Panc1 (cell line): ENCODE measurements around the gene PLXND1. TPM values are rescaled to one million over a fixed set of nuclear protein-coding genes. Genes with fewer than 3 reads are reported as not detected.

Experiments used
- ATAC-seq: fragments of 200-7000 bp; cut with Tn5 transposase; 2 replicates; pipeline ENCODE4 v1.9.1; 2020; ENCODE audit warnings: mild to moderate bottlenecking, moderate library complexity
- BruUV-seq: library from RNA; stranded (reverse); fragments of 400-500 nt; replicated peaks from 2 replicates; lab custom pipeline; 2021; lab: Mats Ljungman, UMichigan
- CTCF ChIA-PET: fragments of 300-600 bp; sonication (Branson Sonifier 250); formaldehyde crosslinking; loops from one replicate; lab custom pipeline; 2022; ENCODE audit warnings: antibody characterized with exemption; lab: Charles Lee
- POLR2A ChIA-PET: fragments of 300-600 bp; sonication (Branson Sonifier 250); formaldehyde crosslinking; loops from one replicate; lab custom pipeline; 2022; ENCODE audit warnings: antibody characterized with exemption; lab: Charles Lee
- DNase-seq: peaks from one replicate; pipeline ENCODE4 v3.0.0-alpha.2; 2010; ENCODE audit warnings: low read depth, low spot score
- H3K27ac ChIP-seq: 2 replicates; pipeline ENCODE4 v1.5.1; 2011; ENCODE audit warnings: mild to moderate bottlenecking, low read length, inconsistent platforms
- H3K27me3 ChIP-seq: fragments of 200-500 bp; sonication (Bioruptor generic); 2 replicates; pipeline ENCODE4 v1.6.0; 2014; ENCODE audit warnings: low read length, inconsistent platforms; ENCODE audit not compliant: control insufficient read depth, insufficient read depth
- H3K36me3 ChIP-seq: fragments of 200-500 bp; sonication (Bioruptor generic); 2 replicates; pipeline ENCODE4 v1.5.1; 2014; ENCODE audit warnings: inconsistent platforms, mild to moderate bottlenecking, low read length, moderate library complexity; ENCODE audit not compliant: control insufficient read depth, insufficient read depth
- H3K4me1 ChIP-seq: 2 replicates; pipeline ENCODE4 v1.5.1; 2011; ENCODE audit warnings: inconsistent platforms, mild to moderate bottlenecking, low read length, moderate library complexity; ENCODE audit not compliant: control insufficient read depth, insufficient read depth
- H3K4me3 ChIP-seq, 2 experiments: 2 replicates each; pipeline ENCODE4 v1.5.1; 2011 to 2012; ENCODE audit warnings: low read depth in 2 of 2, low read length in 2 of 2, mild to moderate bottlenecking in 2 of 2, inconsistent platforms in 1 of 2, moderate library complexity in 1 of 2
- H3K9me3 ChIP-seq: fragments of 200-500 bp; sonication (Bioruptor generic); 2 replicates; pipeline ENCODE4 v1.5.1; 2014; ENCODE audit warnings: low read depth, mild to moderate bottlenecking, inconsistent platforms, low read length, moderate library complexity; ENCODE audit not compliant: control insufficient read depth, insufficient read depth
- POLR2AphosphoS5 ChIP-seq: IDR thresholded peaks from 2 replicates; pipeline ENCODE4 v1.6.1; 2012; ENCODE audit warnings: mild to moderate bottlenecking, low read depth, low read length, moderate library complexity
- REST ChIP-seq, 2 experiments: IDR thresholded peaks; 2 replicates each; pipeline ENCODE4 v1.6.1; 2011 to 2012; ENCODE audit warnings: low read depth in 2 of 2, control low read depth in 1 of 2, low read length in 1 of 2, mild to moderate bottlenecking in 1 of 2, moderate library complexity in 1 of 2; ENCODE audit not compliant: insufficient read depth in 1 of 2
- SIN3A ChIP-seq: IDR thresholded peaks from 2 replicates; pipeline ENCODE4 v1.6.1; 2012; ENCODE audit warnings: low read depth, mild to moderate bottlenecking, low read length, moderate library complexity, borderline replicate concordance; ENCODE audit not compliant: insufficient read depth
- TCF7L2 ChIP-seq: IDR thresholded peaks from 2 replicates; pipeline ENCODE4 v1.6.1; 2011; ENCODE audit warnings: mild to moderate bottlenecking, low read depth, low read length, inconsistent platforms
- in situ Hi-C: cut with HindIII; loops from 2 replicates; pipeline ENCODE4 v1.10.0; 2016; ENCODE audit warnings: low sequenced_read_pairs, low pct_unique_long_range_greater_than_20kb
- intact Hi-C: fragments of 100-400 bp; cut with micrococcal nuclease; formaldehyde crosslinking; loops from one replicate; pipeline ENCODE4 v1.10.0; 2022; ENCODE audit not compliant: unreplicated experiment
- total RNA-seq: library from RNA; stranded (reverse); gene quantifications from one replicate; pipeline ENCODE4 v1.2.1, GENCODE V29; 2021; ENCODE audit not compliant: unreplicated experiment
- TF ChIP-seq, protein P1 (sequence below): fragments of 450-650 bp; IDR thresholded peaks from 2 replicates; pipeline ENCODE4 v1.5.1; 2017; ENCODE audit warnings: mild to moderate bottlenecking

The PLXND1 gene
- total RNA-seq, 1 experiment from 2014 or later: 248 TPM

- intact Hi-C loops (no loop called here), in situ Hi-C loops (no loop called here)
- H3K4me1 ChIP-seq: no peaks in the 10 kb centered on the region
- H3K4me3 ChIP-seq: no peak overlapping the region
- no peak for DNase-seq
- H3K36me3 ChIP-seq: no peaks in the 10 kb centered on the region
- ATAC-seq: no peak
- POLR2A ChIA-PET: interaction anchor here (0.6 kb wide), 1 partner anchor 98 kb away, joined by 3 read pairs; the partner anchor contains the start of gene EFCAB12
- no peaks in the 10 kb centered on the region for H3K27me3 ChIP-seq
- no TSS peak for BruUV-seq
- CTCF ChIA-PET: no interaction called here
- H3K27ac ChIP-seq: no peak overlapping the region
- TF ChIP-seq TCF7L2 (no peak), POLR2AphosphoS5 (no peak), REST (IDR thresholded peaks at IDR 0.05; ENCODE audit: insufficient read depth in 1 of 2, low read depth in 2 of 2, low read length in 1 of 2) (no peak), SIN3A (no peak)
- TF ChIP-seq, protein P1, sequence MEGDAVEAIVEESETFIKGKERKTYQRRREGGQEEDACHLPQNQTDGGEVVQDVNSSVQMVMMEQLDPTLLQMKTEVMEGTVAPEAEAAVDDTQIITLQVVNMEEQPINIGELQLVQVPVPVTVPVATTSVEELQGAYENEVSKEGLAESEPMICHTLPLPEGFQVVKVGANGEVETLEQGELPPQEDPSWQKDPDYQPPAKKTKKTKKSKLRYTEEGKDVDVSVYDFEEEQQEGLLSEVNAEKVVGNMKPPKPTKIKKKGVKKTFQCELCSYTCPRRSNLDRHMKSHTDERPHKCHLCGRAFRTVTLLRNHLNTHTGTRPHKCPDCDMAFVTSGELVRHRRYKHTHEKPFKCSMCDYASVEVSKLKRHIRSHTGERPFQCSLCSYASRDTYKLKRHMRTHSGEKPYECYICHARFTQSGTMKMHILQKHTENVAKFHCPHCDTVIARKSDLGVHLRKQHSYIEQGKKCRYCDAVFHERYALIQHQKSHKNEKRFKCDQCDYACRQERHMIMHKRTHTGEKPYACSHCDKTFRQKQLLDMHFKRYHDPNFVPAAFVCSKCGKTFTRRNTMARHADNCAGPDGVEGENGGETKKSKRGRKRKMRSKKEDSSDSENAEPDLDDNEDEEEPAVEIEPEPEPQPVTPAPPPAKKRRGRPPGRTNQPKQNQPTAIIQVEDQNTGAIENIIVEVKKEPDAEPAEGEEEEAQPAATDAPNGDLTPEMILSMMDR: no peak
- no peaks in the 10 kb centered on the region for H3K9me3 ChIP-seq
Measured at GRCh38 chr3:129526121-129526900, 80.2 kb downstream of the PLXND1 start.

GRCh38 chr3:129525341-129525968 is 81.0 kb downstream of the PLXND1 start:
- no peaks in the 10 kb centered on the region for H3K27me3 ChIP-seq
- in situ Hi-C loops: no loop called here
- intact Hi-C loops: no loop called here
- no peaks in the 10 kb centered on the region for H3K4me1 ChIP-seq
- no peak for DNase-seq
- H3K9me3 ChIP-seq: no peaks in the 10 kb centered on the region
- H3K4me3 ChIP-seq: no peak overlapping the region
- ATAC-seq: no peak
- no peak overlapping the region for H3K27ac ChIP-seq
- CTCF ChIA-PET: no interaction called here
- TF ChIP-seq TCF7L2 (no peak), SIN3A (no peak), POLR2AphosphoS5 (no peak), REST (IDR thresholded peaks at IDR 0.05; ENCODE audit: insufficient read depth in 1 of 2, low read depth in 2 of 2, low read length in 1 of 2) (no peak)
- TF ChIP-seq, protein P1: no peak
- POLR2A ChIA-PET: no interaction called here
- BruUV-seq: no TSS peak
- H3K36me3 ChIP-seq: no peaks in the 10 kb centered on the region
